ENCODE data around the gene SETDB1. TPM values are rescaled to one million over a fixed set of nuclear protein-coding genes. Genes with fewer than 3 reads are reported as not detected.

Gene SETDB1
- total and polyA plus RNA-seq, 12 donors = 12.6 to 52.9 (median 35.6) TPM

GRCh38 chr1:150976879-150977694 is 50.9 kb downstream of the SETDB1 start:
- no peak overlapping the region for H3K4me3 ChIP-seq
- DNase-seq = peak; percentile 93 to 96 (median 95)
- H3K4me1 ChIP-seq (replicated peaks in 1 of 2) = peaks cover 38 to 47% of the 10 kb centered on the region in 2 donors
- H3K9me3 ChIP-seq (replicated peaks in 1 of 3) = no peaks in the 10 kb centered on the region
- H3K36me3 ChIP-seq (replicated peaks in 1 of 2) = no peaks in the 10 kb centered on the region
- WGBS, 4 donors = 29 to 41% (median 35%) methylated on average over 9 to 11 of the region's 11 CpGs
- H3K27ac ChIP-seq = peak overlapping the region; percentile 60 to 82 (median 67)
- intact Hi-C loops (cut with DNase I) = no loop called here
- H3K27me3 ChIP-seq = no peaks in the 10 kb centered on the region
- peak; percentile 7 to 87 for TF ChIP-seq POLR2A (IDR thresholded peaks at IDR 0.05)
- no peak for TF ChIP-seq CTCF (IDR thresholded peaks at IDR 0.05)

GRCh38 chr1:150979092-150980056 is 53.2 kb downstream of the SETDB1 start:
- H3K27me3 ChIP-seq = no peaks in the 10 kb centered on the region
- H3K27ac ChIP-seq = peak overlapping the region in 4 of 5 donors; percentile 10 to 82 (median 70)
- peak; percentile 84 to 96 (median 89) for DNase-seq
- WGBS, 4 donors = 15 to 29% (median 22%) methylated on average over 18 to 23 of the region's 23 CpGs
- TF ChIP-seq POLR2A (IDR thresholded peaks at IDR 0.05) (no peak), CTCF (IDR thresholded peaks at IDR 0.05) (peak; percentile 97 to 100 (median 99))
- H3K36me3 ChIP-seq (replicated peaks in 1 of 2) = no peaks in the 10 kb centered on the region
- intact Hi-C loops (cut with DNase I) = no loop called here
- peaks cover 28 to 32% of the 10 kb centered on the region in 2 donors for H3K4me1 ChIP-seq (replicated peaks in 1 of 2)
- H3K9me3 ChIP-seq (replicated peaks in 1 of 3) = no peaks in the 10 kb centered on the region
- H3K4me3 ChIP-seq = no peak overlapping the region

- Histone ChIP-seq H3K27me3 (no peaks in the 10 kb centered on the region), H3K4me3 (no peak overlapping the region), H3K36me3 (replicated peaks in 1 of 2) (no peaks in the 10 kb centered on the region), H3K9me3 (replicated peaks in 1 of 3) (no peaks in the 10 kb centered on the region), H3K27ac (no peak overlapping the region), H3K4me1 (replicated peaks in 1 of 2) (peaks cover 22 to 32% of the 10 kb centered on the region in 2 donors)
- TF ChIP-seq CTCF (IDR thresholded peaks at IDR 0.05) = no peak
- no peak for TF ChIP-seq POLR2A (IDR thresholded peaks at IDR 0.05)
- WGBS, 4 donors = 88 to 94% (median 89%) methylated on average over 3 to 6 of the region's 6 CpGs
- no peak for DNase-seq
- intact Hi-C loops (cut with DNase I) = no loop called here
Measured at GRCh38 chr1:150981177-150981804, 55.1 kb downstream of the SETDB1 start.

Measured in adrenal gland (tissue), 12 donors.